HL-60 (cell line): Measurements from ENCODE around the gene MICA.
"Not testable (repeated sequence)": the region's sequence is repeated elsewhere in the genome, so short reads cannot be mapped to it uniquely, and the experiment has no call there.

Source experiments
- DNase-seq, 2 experiments: peaks; one replicate each; pipeline ENCODE4 v3.0.0-alpha.2; 2010 to 2020; ENCODE audit warnings: low read depth in 1 of 2, low spot score in 1 of 2
- H3K27ac ChIP-seq: fragments of 250-450 bp; sonication (Bioruptor Pico); replicated peaks from 2 replicates; pipeline ENCODE4 v1.5.1; 2020; ENCODE audit warnings: mild to moderate bottlenecking, moderate library complexity
- H3K27me3 ChIP-seq: fragments of 250-450 bp; sonication (Bioruptor Pico); 2 replicates; pipeline ENCODE4 v1.5.1; 2021; ENCODE audit warnings: mild to moderate bottlenecking, moderate library complexity; ENCODE audit not compliant: insufficient read depth, poor library complexity, severe bottlenecking
- H3K4me3 ChIP-seq: replicated peaks from 2 replicates; pipeline ENCODE4 v1.5.1; 2011; ENCODE audit warnings: mild to moderate bottlenecking, control low read depth, low read length; ENCODE audit not compliant: insufficient read depth
- GABPA ChIP-seq: IDR thresholded peaks from 2 replicates; pipeline ENCODE4 v1.6.1; 2012; ENCODE audit warnings: low read depth
- POLR2AphosphoS5 ChIP-seq: IDR thresholded peaks from 2 replicates; pipeline ENCODE4 v1.6.1; 2012; ENCODE audit warnings: low read depth
- SPI1 ChIP-seq: IDR thresholded peaks from 2 replicates; pipeline ENCODE4 v1.6.1; 2012; ENCODE audit warnings: low read depth, mild to moderate bottlenecking, borderline replicate concordance
- TF ChIP-seq, protein P1 (sequence below): IDR thresholded peaks from 2 replicates; pipeline ENCODE4 v1.6.1; 2012; ENCODE audit warnings: low read depth; ENCODE audit not compliant: insufficient replicate concordance
- TF ChIP-seq, protein P2 (sequence below): IDR thresholded peaks from one replicate; pipeline ENCODE4 v1.5.1; 2011; ENCODE audit warnings: low read length, control low read depth, inconsistent platforms; ENCODE audit not compliant: insufficient read depth

MICA gene

DNA sequence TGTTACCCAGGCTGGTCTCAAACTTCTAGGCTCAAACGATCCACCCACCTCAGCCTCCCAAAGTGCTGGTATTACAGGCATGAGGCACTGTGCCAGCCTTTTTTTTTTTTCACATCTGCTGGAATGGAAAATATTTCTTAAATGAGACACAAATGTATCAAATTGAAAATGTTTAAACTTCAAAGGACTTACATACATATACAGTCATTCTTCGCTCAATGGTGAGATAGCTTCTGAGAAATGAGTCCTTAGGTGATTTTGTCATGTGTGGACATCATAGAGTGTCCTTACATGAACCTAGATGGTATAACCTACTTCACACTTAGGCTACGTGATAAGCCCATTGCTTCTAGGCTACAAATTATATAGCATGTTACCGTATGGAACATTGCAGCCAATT lies 43.1 kb downstream of the MICA start:
- Histone ChIP-seq H3K4me3 (no peak overlapping the region), H3K27ac (no peak overlapping the region), H3K27me3 (no peaks in the 10 kb centered on the region)
- TF ChIP-seq SPI1: no peak
- TF ChIP-seq, protein P1, sequence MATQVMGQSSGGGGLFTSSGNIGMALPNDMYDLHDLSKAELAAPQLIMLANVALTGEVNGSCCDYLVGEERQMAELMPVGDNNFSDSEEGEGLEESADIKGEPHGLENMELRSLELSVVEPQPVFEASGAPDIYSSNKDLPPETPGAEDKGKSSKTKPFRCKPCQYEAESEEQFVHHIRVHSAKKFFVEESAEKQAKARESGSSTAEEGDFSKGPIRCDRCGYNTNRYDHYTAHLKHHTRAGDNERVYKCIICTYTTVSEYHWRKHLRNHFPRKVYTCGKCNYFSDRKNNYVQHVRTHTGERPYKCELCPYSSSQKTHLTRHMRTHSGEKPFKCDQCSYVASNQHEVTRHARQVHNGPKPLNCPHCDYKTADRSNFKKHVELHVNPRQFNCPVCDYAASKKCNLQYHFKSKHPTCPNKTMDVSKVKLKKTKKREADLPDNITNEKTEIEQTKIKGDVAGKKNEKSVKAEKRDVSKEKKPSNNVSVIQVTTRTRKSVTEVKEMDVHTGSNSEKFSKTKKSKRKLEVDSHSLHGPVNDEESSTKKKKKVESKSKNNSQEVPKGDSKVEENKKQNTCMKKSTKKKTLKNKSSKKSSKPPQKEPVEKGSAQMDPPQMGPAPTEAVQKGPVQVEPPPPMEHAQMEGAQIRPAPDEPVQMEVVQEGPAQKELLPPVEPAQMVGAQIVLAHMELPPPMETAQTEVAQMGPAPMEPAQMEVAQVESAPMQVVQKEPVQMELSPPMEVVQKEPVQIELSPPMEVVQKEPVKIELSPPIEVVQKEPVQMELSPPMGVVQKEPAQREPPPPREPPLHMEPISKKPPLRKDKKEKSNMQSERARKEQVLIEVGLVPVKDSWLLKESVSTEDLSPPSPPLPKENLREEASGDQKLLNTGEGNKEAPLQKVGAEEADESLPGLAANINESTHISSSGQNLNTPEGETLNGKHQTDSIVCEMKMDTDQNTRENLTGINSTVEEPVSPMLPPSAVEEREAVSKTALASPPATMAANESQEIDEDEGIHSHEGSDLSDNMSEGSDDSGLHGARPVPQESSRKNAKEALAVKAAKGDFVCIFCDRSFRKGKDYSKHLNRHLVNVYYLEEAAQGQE: no peak
- TF ChIP-seq, protein P2, sequence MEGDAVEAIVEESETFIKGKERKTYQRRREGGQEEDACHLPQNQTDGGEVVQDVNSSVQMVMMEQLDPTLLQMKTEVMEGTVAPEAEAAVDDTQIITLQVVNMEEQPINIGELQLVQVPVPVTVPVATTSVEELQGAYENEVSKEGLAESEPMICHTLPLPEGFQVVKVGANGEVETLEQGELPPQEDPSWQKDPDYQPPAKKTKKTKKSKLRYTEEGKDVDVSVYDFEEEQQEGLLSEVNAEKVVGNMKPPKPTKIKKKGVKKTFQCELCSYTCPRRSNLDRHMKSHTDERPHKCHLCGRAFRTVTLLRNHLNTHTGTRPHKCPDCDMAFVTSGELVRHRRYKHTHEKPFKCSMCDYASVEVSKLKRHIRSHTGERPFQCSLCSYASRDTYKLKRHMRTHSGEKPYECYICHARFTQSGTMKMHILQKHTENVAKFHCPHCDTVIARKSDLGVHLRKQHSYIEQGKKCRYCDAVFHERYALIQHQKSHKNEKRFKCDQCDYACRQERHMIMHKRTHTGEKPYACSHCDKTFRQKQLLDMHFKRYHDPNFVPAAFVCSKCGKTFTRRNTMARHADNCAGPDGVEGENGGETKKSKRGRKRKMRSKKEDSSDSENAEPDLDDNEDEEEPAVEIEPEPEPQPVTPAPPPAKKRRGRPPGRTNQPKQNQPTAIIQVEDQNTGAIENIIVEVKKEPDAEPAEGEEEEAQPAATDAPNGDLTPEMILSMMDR: no peak
- TF ChIP-seq GABPA: no peak
- TF ChIP-seq POLR2AphosphoS5: no peak
- no peak for DNase-seq

DNA sequence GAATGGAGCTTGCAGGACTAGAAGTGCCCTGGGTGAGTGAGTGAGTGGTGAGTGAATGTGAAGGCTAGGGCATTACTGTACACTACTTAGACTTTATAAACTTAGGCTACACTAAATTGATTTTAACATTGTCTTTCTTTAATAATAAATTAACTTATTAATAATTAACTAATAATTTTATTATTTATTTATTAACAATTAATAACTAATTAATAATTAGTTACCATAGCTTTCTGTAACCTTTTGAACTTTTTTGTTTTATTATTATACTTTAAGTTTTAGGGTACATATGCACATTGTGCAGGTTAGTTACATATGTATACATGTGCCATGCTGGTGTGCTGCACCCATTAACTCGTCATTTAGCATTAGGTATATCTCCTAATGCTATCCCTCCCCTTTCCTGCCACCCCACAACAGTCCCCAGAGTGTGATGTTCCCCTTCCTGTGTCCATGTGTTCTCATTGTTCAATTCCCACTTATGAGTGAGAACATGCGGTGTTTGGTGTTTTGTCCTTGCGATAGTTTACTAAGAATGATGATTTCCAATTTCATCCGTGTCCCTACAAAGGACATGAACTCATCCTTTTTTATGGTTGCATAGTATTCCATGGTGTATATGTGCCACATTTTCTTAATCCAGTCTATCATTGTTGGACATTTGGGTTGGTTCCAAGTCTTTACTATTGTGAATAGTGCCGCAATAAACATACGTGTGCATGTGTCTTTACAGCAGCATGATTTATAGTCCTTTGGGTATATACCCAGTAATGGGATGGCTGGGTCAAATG lies 43.8 kb downstream of the MICA start:
- not testable (repeated sequence) for H3K27me3 ChIP-seq, H3K4me3 ChIP-seq, H3K27ac ChIP-seq, DNase-seq

DNA sequence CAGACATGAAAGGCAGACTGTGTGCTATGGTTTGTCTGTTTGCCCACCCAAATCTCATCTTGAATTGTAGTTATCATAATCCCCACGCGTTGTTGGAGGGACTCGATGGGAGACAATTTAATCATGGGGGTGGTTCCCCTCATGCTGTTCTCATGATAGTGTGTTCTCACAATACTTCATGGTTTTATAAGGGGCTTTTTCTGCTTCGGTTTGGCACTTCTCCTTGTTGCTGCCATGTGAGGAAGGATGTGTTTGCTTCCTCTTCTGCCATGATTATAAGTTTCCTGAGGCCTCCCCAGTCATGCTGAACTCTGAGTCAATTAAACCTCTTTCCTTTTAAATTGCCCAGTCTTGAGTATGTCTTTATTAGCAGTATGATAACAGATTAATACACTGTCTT lies 47.4 kb downstream of the MICA start:
- Histone ChIP-seq H3K27me3 (no peaks in the 10 kb centered on the region), H3K4me3 (no peak overlapping the region), H3K27ac (no peak overlapping the region)
- DNase-seq: peak in 1 of 2 experiments; percentile 7
- TF ChIP-seq POLR2AphosphoS5: no peak
- no peak for TF ChIP-seq SPI1
- TF ChIP-seq GABPA: no peak
- TF ChIP-seq, protein P2: no peak
- TF ChIP-seq, protein P1: no peak

DNA sequence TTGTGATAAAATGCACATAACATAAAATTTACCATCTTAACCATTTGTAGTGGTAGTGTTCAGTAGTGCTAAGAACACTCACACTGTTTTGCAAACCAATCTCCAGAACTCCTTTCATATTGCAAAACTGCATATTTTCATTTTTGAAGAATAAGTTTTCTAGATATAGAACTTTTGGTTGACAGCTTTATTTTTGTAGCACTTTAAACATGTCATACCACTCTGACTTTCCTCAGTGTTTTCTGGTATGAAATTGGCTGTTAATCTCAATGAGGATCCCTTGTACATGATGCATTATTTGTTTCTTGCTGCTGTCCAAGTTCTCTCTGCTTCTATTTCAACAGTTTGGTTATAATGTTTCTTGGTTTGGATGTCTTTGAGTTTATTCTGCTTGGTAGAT lies 49.5 kb downstream of the MICA start:
- Histone ChIP-seq H3K27ac (no peak overlapping the region), H3K27me3 (no peaks in the 10 kb centered on the region), H3K4me3 (no peak overlapping the region)
- TF ChIP-seq GABPA (no peak), SPI1 (no peak), POLR2AphosphoS5 (no peak)
- TF ChIP-seq, protein P1: no peak
- TF ChIP-seq, protein P2: no peak
- DNase-seq: no peak
